Natural killer cell (primary cell): ENCODE data around the gene CLDN1. TPM values are rescaled to one million over a fixed set of nuclear protein-coding genes. Genes with fewer than 3 reads are reported as not detected.
"Not testable (repeated sequence)": the region's sequence is repeated elsewhere in the genome, so short reads cannot be mapped to it uniquely, and the experiment has no call there.

Experiments used
- ATAC-seq, 3 donors: fragments of 150-1000 bp in 2 of 3; fragments of 200-7000 bp in 1 of 3; cut with Tn5 transposase; 1 replicate in 1 of 3; 2 replicates in 2 of 3; pipeline ENCODE4 v1.10.0; 2021; ENCODE audit warnings: mild to moderate bottlenecking in 2 of 3, moderate library complexity in 2 of 3
- DNase-seq, 2 donors: peaks; one replicate each; pipeline versions ENCODE4 v3.0.0 to v3.0.0-alpha.2; 2013 to 2021; ENCODE audit warnings: mixed read lengths in 1 of 2
- H3K27ac ChIP-seq: one replicate; pipeline ENCODE4 v1.5.1; 2013; ENCODE audit warnings: mild to moderate bottlenecking, low read length
- H3K27me3 ChIP-seq: one replicate; pipeline ENCODE4 v1.6.1; 2013; ENCODE audit warnings: low read length; ENCODE audit not compliant: control insufficient read depth, insufficient read depth
- H3K36me3 ChIP-seq: one replicate; pipeline ENCODE4 v1.6.1; 2013; ENCODE audit warnings: low read length; ENCODE audit not compliant: control insufficient read depth, insufficient read depth
- H3K4me1 ChIP-seq: one replicate; pipeline ENCODE4 v1.6.1; 2013; ENCODE audit warnings: low read length; ENCODE audit not compliant: control insufficient read depth, insufficient read depth
- H3K4me3 ChIP-seq: one replicate; pipeline ENCODE4 v1.5.1; 2013; ENCODE audit warnings: low read length
- H3K9me3 ChIP-seq: one replicate; pipeline ENCODE4 v1.6.1; 2013; ENCODE audit warnings: low read length; ENCODE audit not compliant: control insufficient read depth, insufficient read depth
- H3K27ac Mint-ChIP-seq, 2 donors: one replicate each; pipeline ENCODE4 v1.8.0; 2022; ENCODE audit warnings: mild to moderate bottlenecking in 2 of 2, mixed read lengths in 2 of 2, moderate library complexity in 1 of 2
- H3K27me3 Mint-ChIP-seq, 2 donors: one replicate each; pipeline ENCODE4 v1.8.0; 2022; ENCODE audit warnings: low read depth in 2 of 2, mixed read lengths in 2 of 2
- H3K36me3 Mint-ChIP-seq: one replicate; pipeline ENCODE4 v1.8.0; 2022; ENCODE audit warnings: mixed read lengths
- H3K4me1 Mint-ChIP-seq, 2 donors: one replicate each; pipeline ENCODE4 v1.8.0; 2022; ENCODE audit warnings: mixed read lengths in 2 of 2
- H3K4me3 Mint-ChIP-seq: one replicate; pipeline ENCODE4 v1.8.0; 2022; ENCODE audit warnings: mild to moderate bottlenecking, moderate library complexity, mixed read lengths
- H3K9me3 Mint-ChIP-seq, 2 donors: one replicate each; pipeline ENCODE4 v1.8.0; 2022; ENCODE audit warnings: mixed read lengths in 2 of 2
- WGBS: methylation state at CpG from one replicate; pipeline ENCODE4 v1.1.7; 2013; ENCODE audit warnings: missing lambda C conversion rate; ENCODE audit not compliant: insufficient coverage; 5-methylcytosine and 5-hydroxymethylcytosine counted together
- intact Hi-C: fragments of 100-400 bp; cut with micrococcal nuclease; formaldehyde crosslinking; loops from one replicate; pipeline ENCODE4 v1.14.2; 2022
- total RNA-seq, 4 donors: library from RNA; stranded (reverse); fragments of 120-200 nt in 1 of 4; gene quantifications; one replicate each; pipeline versions ENCODE4 v1.2.3 to v1.2.4, GENCODE V29; 2013 to 2022
- TF ChIP-seq, protein P1 (sequence below): fragments of 200-600 bp; IDR thresholded peaks from one replicate; pipeline ENCODE4 v1.8.0; 2022; ENCODE audit warnings: antibody characterized with exemption

CLDN1 gene
- total RNA-seq, 3 donors from 2014 or later (not counting 1 experiment from before 2014, with no cell fraction given): not detected

DNA sequence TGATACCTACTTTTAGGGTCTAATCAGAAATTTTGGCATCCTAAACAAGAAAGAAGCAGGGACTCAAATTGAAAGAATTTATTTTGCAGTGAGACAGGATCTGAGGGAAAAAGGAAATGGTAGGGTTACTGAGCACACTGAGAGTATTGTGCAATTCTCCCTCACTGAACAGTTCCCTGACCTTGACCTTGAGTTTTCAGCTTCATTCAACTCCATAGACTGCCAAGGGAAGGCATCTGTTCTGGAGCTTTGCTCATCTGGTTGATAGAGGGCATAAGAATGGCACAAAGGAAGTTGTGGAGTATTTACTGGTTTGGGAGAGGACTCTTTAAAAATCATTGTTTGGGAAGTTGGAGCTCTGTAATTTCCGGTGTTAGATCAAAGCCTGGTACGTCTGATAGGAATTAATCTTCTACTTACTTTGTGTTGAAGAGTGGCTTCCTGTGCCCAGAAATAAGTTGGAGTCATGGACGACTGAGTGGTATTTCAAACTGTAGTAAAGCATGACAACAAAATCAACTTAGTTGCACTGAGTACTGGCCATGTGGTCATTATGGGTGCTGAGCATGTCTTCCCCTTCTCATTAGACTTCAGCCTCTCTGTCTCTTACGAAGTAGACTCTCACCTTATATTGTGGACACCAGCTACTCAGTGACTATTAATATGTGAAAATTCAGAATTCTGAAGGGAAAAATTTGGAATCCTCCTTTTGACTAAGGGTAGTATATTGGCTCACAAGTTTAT lies 40.8 kb downstream of the CLDN1 start:
- H3K27me3 ChIP-seq: no peaks in the 10 kb centered on the region
- WGBS: 82% methylated on average over 3 of the region's 4 CpGs
- no peaks in the 10 kb centered on the region for H3K27me3 Mint-ChIP-seq

DNA sequence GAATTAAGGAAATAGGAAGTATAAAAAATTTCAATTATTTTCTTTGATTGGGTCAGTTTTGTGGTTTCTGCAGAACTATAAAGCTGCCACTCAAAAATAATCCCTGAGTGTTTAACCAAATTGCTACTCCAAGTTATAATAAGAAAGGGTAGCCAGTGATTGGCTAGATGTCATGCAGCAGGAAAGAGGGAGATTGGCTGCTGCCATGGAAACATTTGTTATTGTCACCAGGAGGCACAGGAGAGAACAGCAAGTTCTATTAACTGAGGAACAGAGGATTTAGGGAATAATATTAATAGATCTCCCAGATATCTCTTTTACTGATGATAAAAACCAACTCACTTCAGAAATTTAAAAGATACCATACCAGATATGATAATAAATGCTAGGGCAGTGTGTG lies 42.6 kb downstream of the CLDN1 start:
- TF ChIP-seq, protein P1, sequence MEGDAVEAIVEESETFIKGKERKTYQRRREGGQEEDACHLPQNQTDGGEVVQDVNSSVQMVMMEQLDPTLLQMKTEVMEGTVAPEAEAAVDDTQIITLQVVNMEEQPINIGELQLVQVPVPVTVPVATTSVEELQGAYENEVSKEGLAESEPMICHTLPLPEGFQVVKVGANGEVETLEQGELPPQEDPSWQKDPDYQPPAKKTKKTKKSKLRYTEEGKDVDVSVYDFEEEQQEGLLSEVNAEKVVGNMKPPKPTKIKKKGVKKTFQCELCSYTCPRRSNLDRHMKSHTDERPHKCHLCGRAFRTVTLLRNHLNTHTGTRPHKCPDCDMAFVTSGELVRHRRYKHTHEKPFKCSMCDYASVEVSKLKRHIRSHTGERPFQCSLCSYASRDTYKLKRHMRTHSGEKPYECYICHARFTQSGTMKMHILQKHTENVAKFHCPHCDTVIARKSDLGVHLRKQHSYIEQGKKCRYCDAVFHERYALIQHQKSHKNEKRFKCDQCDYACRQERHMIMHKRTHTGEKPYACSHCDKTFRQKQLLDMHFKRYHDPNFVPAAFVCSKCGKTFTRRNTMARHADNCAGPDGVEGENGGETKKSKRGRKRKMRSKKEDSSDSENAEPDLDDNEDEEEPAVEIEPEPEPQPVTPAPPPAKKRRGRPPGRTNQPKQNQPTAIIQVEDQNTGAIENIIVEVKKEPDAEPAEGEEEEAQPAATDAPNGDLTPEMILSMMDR: no peak
- Mint-ChIP-seq H3K36me3 (no peaks in the 10 kb centered on the region), H3K27me3 (no peaks in the 10 kb centered on the region), H3K4me1 (no peaks in the 10 kb centered on the region), H3K27ac (no peak overlapping the region), H3K4me3 (no peak overlapping the region), H3K9me3 (peaks cover 7 to 23% of the 10 kb centered on the region in 2 donors)
- intact Hi-C loops: no loop called here
- ATAC-seq: no peak
- Histone ChIP-seq H3K9me3 (no peaks in the 10 kb centered on the region), H3K4me3 (no peak overlapping the region), H3K36me3 (no peaks in the 10 kb centered on the region), H3K27ac (no peak overlapping the region), H3K4me1 (no peaks in the 10 kb centered on the region), H3K27me3 (no peaks in the 10 kb centered on the region)
- DNase-seq: no peak

More for the DNA sequence above, 40.8 kb downstream of the CLDN1 start:
- no peak overlapping the region for H3K27ac Mint-ChIP-seq
- H3K4me1 Mint-ChIP-seq: no peaks in the 10 kb centered on the region
- no peak for ATAC-seq
- Histone ChIP-seq H3K9me3 (no peaks in the 10 kb centered on the region), H3K36me3 (no peaks in the 10 kb centered on the region), H3K4me1 (no peaks in the 10 kb centered on the region), H3K4me3 (no peak overlapping the region), H3K27ac (no peak overlapping the region)
- H3K4me3 Mint-ChIP-seq: no peak overlapping the region
- intact Hi-C loops: no loop called here
- TF ChIP-seq, protein P1: no peak
- peaks cover 9 to 30% of the 10 kb centered on the region in 2 donors for H3K9me3 Mint-ChIP-seq
- no peak for DNase-seq
- no peaks in the 10 kb centered on the region for H3K36me3 Mint-ChIP-seq

DNA sequence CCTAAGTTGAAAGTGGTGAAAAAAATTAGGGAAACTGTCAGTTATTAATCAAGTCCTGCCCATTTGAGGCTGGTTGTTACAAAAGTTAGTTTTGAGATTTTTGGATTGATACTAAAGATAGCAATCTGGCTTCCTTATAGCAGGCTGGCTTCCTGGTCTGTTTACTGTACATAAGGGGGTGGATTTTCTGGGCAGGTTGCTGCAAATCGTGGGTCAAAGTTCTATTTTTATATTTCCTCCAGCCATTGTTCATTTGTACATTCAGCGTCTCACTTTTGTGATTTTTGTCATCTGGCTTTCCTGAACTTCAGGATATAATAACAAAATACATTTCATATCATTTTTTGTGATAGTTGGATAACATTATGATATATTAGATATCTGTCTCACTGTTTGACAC lies 49.5 kb downstream of the CLDN1 start:
- Histone ChIP-seq H3K9me3 (no peaks in the 10 kb centered on the region), H3K36me3 (no peaks in the 10 kb centered on the region), H3K27me3 (no peaks in the 10 kb centered on the region), H3K27ac (no peak overlapping the region), H3K4me3 (no peak overlapping the region), H3K4me1 (no peaks in the 10 kb centered on the region)
- TF ChIP-seq, protein P1: no peak
- no peaks in the 10 kb centered on the region for H3K4me1 Mint-ChIP-seq
- ATAC-seq (no peak), DNase-seq (no peak)
- intact Hi-C loops: no loop called here
- peaks cover 13% of the 10 kb centered on the region for H3K36me3 Mint-ChIP-seq
- peaks cover 12 to 14% of the 10 kb centered on the region in 2 donors for H3K9me3 Mint-ChIP-seq
- WGBS: 20% methylated on average over 1 of the region's 2 CpGs
- H3K27ac Mint-ChIP-seq: no peak overlapping the region
- H3K27me3 Mint-ChIP-seq: no peaks in the 10 kb centered on the region
- H3K4me3 Mint-ChIP-seq: no peak overlapping the region

- DNase-seq (no peak), ATAC-seq (no peak)
- Histone ChIP-seq H3K9me3 (no peaks in the 10 kb centered on the region), H3K27ac (no peak overlapping the region), H3K4me1 (no peaks in the 10 kb centered on the region), H3K27me3 (no peaks in the 10 kb centered on the region), H3K36me3 (no peaks in the 10 kb centered on the region), H3K4me3 (no peak overlapping the region)
- H3K9me3 Mint-ChIP-seq: peaks cover 8 to 11% of the 10 kb centered on the region in 2 donors
- peaks cover 13% of the 10 kb centered on the region for H3K36me3 Mint-ChIP-seq
- intact Hi-C loops: no loop called here
- H3K4me3 Mint-ChIP-seq: no peak overlapping the region
- no peaks in the 10 kb centered on the region for H3K27me3 Mint-ChIP-seq
- 82% methylated on average over 1 of the region's 2 CpGs for WGBS
- TF ChIP-seq, protein P1: no peak
- H3K27ac Mint-ChIP-seq: no peak overlapping the region
- no peaks in the 10 kb centered on the region for H3K4me1 Mint-ChIP-seq
Observed at GRCh38 chr3:190269101-190269500, 53.1 kb downstream of the CLDN1 start.

- not testable (repeated sequence) for ATAC-seq, H3K27ac ChIP-seq
- WGBS: 100% methylated on average over 2 of the region's 7 CpGs
Observed at GRCh38 chr3:190267464-190267863, 54.8 kb downstream of the CLDN1 start.

More at GRCh38 chr3:190267464-190267863, 54.8 kb downstream of the CLDN1 start:
- H3K4me1 ChIP-seq, DNase-seq, H3K27ac Mint-ChIP-seq, H3K9me3 ChIP-seq, intact Hi-C loops, H3K4me1 Mint-ChIP-seq, H3K4me3 Mint-ChIP-seq, H3K4me3 ChIP-seq, H3K27me3 Mint-ChIP-seq, H3K27me3 ChIP-seq, H3K36me3 ChIP-seq: not testable (repeated sequence)
- Mint-ChIP-seq H3K9me3 (peaks cover 11 to 13% of the 10 kb centered on the region in 2 donors), H3K36me3 (peaks cover 13% of the 10 kb centered on the region)
